Lower leg skin (tissue), 3 donors: ENCODE measurements around the gene SRPK3.

Source experiments
- CTCF ChIP-seq, 3 donors: fragments of 450-650 bp; IDR thresholded peaks; one replicate each; pipeline ENCODE4 v1.5.1; 2016; ENCODE audit warnings: antibody characterized with exemption in 3 of 3, mild to moderate bottlenecking in 3 of 3, moderate library complexity in 2 of 3
- POLR2A ChIP-seq, 2 donors: fragments of 450-650 bp; IDR thresholded peaks; one replicate each; pipeline ENCODE4 v1.6.1; 2016 to 2017; ENCODE audit warnings: antibody characterized with exemption in 2 of 2, mild to moderate bottlenecking in 1 of 2, moderate library complexity in 1 of 2

- TF ChIP-seq CTCF (IDR thresholded peaks at IDR 0.05) (no peak), POLR2A (IDR thresholded peaks at IDR 0.05) (no peak)
Observed at GRCh38 chrX:153776120-153776599, 4.7 kb upstream of the SRPK3 start.
